Activated CD4-positive, alpha-beta T cell treated with anti-CD3 and anti-CD28 coated beads, Interleukin-10, Interleukin-2, amounts not matched to agents 100 ng/mL and 50 ng/mL, durations not matched to agents 16 hours and 8 hours (primary cell): ENCODE data around the gene SLC39A10.

Experiments used
- DNase-seq: peaks from one replicate; pipeline ENCODE4 v3.0.0-alpha.2; 2020

SLC39A10 gene

DNA sequence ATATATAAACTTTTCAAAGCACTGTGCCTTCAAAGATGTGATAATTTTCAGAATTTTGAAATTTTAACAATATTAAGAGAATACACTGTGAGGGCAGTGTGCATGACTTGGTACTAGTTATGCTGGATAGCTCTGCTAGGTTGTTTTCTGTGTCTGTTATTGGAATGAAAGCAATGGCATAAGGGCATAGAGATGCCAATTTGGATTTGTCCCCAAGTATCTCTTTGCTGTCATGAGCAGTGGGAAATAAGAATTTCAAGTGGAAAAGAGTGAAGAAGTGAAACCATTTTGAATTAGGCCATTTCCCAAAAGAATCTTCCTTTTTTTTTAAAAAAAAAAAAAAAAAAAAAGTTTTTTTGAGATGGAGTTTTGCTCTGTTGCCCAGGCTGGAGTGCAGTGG, 76.8 kb downstream of the SLC39A10 start:
- no peak for DNase-seq

DNA sequence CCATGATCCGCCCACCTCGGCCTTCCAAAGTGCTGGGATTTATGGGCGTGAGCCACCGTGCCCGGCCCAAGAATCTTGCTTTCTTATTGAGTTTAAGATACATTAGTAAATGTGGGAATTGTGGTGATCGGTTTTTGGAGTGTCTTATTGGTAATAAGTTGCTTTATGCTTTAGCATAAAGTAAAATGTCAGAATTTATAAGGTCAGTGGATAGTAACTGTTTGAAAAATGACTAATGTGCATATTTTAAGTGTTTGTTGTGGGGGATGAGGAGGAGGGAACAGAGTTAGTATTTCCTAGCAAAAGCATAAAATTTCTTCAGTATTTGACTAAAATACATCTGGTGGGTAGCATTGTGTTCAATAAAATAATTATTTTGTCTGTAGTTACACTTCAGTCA, 77.4 kb downstream of the SLC39A10 start:
- no peak for DNase-seq

DNA sequence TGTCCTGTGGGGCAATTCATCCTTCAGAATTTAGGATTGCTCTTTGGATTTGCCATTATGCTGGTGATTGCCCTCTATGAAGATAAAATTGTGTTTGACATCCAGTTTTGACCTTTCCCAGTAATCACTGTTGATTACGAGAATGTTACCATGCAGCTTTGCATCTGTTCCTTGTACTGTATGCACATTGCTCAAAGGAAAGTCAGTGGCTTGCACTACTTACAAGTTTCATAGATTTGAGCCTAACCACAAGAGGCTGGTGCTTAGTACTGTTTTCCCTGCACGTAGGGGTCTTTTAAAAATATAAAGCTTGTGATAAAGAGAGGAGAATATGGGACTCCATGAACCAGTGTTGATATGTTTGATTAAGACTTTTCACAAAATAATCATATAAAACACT, 77.9 kb downstream of the SLC39A10 start:
- no peak for DNase-seq

DNA sequence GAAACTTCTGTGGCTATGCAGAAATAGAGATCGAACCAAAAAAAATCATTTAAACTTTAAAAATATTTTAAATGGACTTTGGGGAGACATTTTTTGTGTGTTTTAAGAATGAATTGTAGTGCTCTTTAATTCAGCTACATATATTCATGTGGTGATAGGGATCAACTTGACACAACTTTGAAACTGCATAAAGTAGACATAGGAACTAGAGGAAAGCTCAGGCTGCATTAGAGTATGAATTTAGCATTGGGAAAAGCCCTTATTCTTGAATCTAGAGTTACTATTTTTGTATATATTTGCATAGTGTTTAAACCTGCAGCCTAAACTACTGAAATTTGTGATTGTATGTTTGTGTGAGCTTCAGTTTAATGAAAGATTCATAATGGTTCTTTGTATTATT, 78.3 kb downstream of the SLC39A10 start:
- no peak for DNase-seq

DNA sequence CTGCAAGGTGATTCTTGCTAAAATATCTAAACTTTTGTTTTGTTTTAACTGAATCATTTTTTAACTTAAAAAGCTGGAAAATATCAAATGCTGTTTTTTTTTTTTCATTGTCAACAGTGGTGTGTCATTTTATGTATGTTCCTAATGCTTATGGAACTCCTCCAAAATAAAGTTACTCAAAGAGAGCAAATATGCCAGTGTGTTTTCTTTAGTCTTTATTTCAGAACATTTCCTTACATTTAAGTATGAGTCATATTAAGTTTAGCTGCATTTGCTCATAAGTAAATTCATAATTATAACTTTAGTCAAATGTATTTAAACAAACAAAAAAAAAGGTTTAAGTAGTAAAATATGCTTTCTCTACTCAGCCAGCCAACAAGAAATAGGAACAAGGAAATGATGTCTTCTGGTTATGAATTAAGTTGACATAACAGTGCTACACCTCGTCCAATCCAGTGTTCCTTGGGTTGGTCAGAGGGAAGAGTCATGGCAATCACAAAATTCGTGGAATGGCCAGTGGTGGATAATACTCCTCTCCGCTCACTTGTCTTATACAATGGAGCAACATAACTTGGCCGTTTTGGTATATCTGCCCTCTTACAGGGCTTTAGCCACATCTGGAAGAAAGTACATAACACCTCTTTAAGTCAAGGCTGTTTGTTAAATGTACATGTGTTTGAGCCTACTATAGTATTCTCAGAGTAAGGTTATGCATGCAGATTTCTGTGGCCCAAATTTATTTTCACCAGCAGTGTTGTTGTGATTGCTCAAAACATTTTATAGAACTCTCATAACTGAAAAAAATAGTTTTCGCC, 80.7 kb downstream of the SLC39A10 start:
- no peak for DNase-seq

DNA sequence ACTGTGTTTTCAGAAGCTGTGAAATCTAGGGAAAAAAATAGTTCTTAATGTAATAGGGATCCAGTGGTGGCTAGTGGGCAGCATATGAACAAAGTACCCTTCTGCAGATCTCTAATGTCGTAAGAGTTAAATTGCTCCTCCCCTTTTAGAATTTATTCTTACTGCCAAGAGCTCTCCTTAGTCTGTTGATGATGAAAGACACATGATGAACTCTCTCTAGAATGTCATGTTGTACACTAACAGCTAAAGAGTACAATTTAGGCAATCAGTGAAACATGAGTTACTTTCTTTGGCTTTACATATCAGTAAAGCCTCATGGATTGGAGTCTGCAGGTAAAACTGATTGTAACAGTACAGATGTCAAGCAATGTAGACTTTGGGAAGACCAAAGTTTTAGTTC, 84.2 kb downstream of the SLC39A10 start:
- no peak for DNase-seq

DNA sequence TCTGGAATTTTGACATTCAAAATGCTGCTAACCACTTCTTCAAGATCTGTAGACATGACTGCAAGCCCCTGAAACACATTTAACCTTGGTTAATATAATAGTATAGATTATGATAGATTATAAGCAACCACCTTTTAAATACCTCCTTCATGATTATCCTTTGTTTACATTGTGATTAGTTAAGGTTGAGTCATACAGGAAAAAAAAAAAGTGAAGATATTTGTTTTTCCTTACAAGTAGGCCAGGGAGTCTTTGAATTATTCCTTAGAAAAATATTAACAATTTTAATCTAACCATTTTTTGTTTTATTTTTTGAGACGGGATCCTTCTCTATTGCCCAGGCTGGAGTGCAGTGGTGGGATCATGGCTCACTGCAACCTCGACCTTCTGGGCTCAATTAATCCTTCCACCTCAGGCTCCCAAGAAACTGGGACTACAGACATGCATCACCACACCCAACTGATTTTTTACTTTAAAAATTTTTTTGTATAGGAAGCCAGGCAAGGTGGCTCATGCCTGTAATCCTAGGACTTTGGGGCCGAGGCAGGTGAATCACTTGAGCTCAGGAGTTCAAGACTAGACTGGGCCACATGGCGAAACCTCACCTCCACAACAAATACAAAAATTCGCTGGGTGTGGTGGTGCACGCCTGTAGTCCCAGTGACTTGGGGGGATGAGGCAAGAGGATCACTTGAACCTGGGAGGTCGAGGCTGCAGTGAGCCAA, 99.4 kb downstream of the SLC39A10 start:
- DNase-seq: no peak

DNA sequence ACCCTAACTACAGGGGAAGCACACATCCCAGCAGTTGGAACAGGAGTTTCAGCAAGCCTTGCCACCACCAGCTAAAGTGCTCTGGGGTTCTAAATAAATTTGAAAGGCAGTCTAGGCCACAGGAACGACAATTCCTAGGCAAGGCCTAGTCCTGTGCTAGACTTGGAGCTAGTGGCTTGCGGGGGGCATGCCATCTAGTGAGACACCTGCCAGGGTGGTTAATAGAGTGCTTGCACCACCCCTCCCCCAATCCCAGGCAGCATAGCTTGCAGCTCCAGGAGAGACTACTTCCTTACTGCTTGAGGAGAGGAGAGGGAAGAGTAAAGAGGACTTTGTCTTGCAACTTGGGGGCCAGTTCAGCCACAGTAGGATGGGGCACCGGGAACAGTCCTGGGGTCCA, 101.8 kb downstream of the SLC39A10 start:
- no peak for DNase-seq

DNA sequence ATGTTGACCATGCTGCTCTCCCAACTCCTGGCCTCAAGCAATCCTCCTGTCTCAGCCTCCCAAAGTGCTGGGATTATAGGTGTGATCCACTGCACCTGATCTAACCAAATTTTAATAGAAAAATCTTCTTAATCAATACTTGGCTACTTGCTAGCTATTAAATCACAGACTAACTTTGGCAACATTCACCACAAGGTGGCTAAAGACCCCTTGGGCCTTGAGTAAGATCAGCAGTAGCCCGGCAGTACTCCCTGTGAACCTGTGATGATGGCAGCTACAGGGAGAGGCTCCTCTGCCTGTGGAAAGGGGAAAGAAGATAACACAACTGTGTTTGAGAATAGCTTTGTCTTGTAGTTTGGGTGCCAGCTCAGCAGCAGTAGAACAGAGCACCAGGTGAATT, 102.9 kb downstream of the SLC39A10 start:
- no peak for DNase-seq

DNA sequence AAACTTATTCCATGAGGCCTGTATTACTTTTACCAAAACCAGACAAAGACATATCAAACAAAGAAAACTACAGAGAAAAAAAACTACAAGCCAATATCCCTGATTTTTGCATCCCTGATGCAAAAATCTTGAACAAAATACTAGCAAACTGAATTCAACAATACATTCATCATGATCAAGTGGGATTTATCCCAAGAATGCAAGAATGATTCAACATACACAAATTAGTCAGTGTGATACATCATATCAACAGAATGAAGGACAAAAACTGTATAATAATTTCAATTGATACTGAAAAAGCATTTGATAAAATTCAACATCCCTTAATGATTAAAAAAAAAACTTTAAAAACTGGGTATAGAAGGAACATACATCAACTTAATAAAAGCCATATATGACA, 106.8 kb downstream of the SLC39A10 start:
- no peak for DNase-seq

DNA sequence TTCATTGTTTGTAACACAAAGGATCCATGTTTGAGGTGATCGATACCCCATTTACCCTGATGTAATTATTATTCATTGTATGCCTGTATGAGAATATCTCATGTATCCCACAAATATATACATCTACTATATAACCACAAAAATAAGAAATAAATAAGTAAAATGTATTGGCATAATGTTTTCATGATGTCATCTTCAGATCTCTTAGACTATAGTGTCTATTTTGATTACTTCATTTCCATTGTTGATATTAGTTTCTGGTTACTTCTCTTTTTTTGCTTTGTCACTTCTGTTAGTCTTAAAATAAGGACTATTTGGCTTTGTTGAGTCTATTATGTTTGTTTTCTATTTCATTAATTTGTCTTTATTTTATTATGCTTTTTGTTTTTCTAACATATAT, 109.7 kb downstream of the SLC39A10 start:
- no peak for DNase-seq

DNA sequence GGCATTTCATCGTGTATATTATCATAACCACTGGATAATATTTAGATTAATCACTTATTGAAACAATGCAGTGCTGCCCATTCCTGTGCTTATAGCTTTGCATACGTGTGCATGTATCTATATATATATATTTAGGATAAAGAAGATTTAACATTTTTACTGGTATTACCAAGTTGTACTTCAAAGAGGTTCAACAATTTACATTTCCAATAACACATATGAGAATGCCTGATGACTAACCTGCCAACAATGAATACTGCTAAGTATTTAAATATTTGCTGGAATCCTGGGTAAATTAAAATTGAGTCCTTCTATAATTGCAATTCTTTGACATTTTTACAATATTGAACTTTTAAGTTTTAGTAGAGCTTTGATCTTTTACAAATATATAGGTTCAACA, 111.4 kb downstream of the SLC39A10 start:
- no peak for DNase-seq

DNA sequence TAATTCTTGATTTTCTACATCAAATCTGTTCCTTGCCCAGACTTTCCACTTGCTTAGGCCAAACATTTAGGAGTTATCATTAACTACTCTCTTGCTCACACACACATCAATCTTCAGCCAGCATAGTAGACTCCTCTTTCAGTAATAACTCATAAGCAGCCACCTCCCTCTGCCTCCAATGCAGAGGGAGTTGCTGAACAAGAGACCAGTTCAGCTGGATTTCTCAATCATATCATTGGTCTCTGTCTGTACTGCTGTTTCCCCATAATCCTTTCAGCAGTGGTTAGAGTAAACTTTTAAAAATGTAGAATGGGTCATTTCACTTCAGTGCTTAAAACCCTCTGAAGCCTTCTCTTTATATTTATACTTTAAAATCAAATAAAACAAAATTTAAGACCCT, 112.9 kb downstream of the SLC39A10 start:
- no peak for DNase-seq

DNA sequence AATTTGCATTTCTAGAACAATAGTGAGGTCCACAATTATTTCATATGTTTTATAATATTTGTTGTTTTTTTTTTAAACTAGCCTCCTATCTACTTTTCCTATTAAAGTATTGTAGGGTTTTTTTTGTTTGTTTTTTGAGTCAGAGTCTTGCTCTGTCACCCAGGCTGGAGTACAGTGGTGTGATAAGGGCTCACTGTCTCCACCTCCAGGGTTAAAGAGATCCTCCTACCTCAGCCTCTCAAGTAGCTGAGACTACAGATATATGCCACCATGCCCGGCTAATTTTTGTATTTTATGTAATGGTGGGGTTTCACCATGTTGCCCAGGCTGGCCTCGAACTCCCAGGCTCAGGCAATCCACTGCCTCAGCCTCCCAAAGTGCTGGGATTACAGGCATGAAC, 122.5 kb downstream of the SLC39A10 start:
- DNase-seq: no peak

DNA sequence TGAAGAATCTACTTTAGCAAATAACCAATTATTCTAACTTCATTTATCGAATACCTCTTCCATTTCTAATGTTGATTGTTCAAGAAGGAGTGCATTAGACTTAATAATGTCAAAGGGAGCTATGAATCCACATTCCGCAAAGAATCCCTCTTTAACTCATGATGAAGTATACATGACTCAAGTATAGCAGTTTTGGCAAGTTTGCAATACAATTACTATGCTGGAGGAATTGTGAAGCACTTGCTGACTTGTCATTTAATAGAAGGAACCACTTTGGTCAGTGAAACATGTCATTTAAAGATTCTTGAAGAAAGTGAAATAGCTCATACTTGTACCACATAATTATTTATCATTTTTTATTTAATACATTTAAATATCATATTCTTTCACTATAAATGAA, 125.1 kb downstream of the SLC39A10 start:
- DNase-seq: no peak
